ENCODE measurements around the gene SUMF1. TPM values are rescaled to one million over a fixed set of nuclear protein-coding genes. Genes with fewer than 3 reads are reported as not detected.

The SUMF1 gene
- total and polyA plus RNA-seq, 4 donors, result 11.6 to 50.0 (median 31.5) TPM

GRCh38 chr3:4398120-4398940 is 68.7 kb downstream of the SUMF1 start:
- H3K4me3 ChIP-seq, result no peak overlapping the region
- H3K27ac ChIP-seq (ENCODE audit: low read depth in 1 of 2, low read length in 1 of 2), result no peak overlapping the region
- ATAC-seq (ENCODE audit: insufficient read depth, low FRiP score) (no peak), DNase-seq (peak in 2 of 3 donors; percentile 29 to 40)
- H3K27me3 ChIP-seq (ENCODE audit: control insufficient read depth in 3 of 3, insufficient read depth in 3 of 3, low read length in 2 of 3), result no peaks in the 10 kb centered on the region
- no peak overlapping the region for H3K9ac ChIP-seq (ENCODE audit: insufficient read depth in 1 of 2, low read length in 2 of 2)
- peaks cover 0 to 32% (median 4%) of the 10 kb centered on the region in 5 donors for H3K4me1 ChIP-seq (ENCODE audit: control insufficient read depth in 5 of 5, insufficient read depth in 5 of 5, low read length in 5 of 5)
- WGBS, 2 donors, result 78 to 80% methylated on average over 4 of the region's 4 CpGs
- H3K9me3 ChIP-seq (ENCODE audit: control insufficient read depth in 4 of 4, insufficient read depth in 3 of 4, low read length in 3 of 4), result no peaks in the 10 kb centered on the region
- peaks cover 0 to 12% (median 4%) of the 10 kb centered on the region in 4 donors for H3K36me3 ChIP-seq (ENCODE audit: control insufficient read depth in 4 of 4, insufficient read depth in 4 of 4, low read length in 4 of 4)
- no peak for TF ChIP-seq CTCF (IDR thresholded peaks at IDR 0.05; ENCODE audit: control extremely low read depth, extremely low read depth)

GRCh38 chr3:4397466-4397865 is 69.6 kb downstream of the SUMF1 start:
- ATAC-seq (ENCODE audit: insufficient read depth, low FRiP score), result no peak
- Histone ChIP-seq H3K27ac (ENCODE audit: low read depth in 1 of 2, low read length in 1 of 2) (no peak overlapping the region), H3K27me3 (ENCODE audit: control insufficient read depth in 3 of 3, insufficient read depth in 3 of 3, low read length in 2 of 3) (no peaks in the 10 kb centered on the region), H3K4me3 (no peak overlapping the region), H3K4me1 (ENCODE audit: control insufficient read depth in 5 of 5, insufficient read depth in 5 of 5, low read length in 5 of 5) (peaks cover 0 to 32% (median 4%) of the 10 kb centered on the region in 5 donors), H3K9me3 (ENCODE audit: control insufficient read depth in 4 of 4, insufficient read depth in 3 of 4, low read length in 3 of 4) (no peaks in the 10 kb centered on the region), H3K36me3 (ENCODE audit: control insufficient read depth in 4 of 4, insufficient read depth in 4 of 4, low read length in 4 of 4) (peaks cover 0 to 11% (median 4%) of the 10 kb centered on the region in 4 donors), H3K9ac (ENCODE audit: insufficient read depth in 1 of 2, low read length in 2 of 2) (no peak overlapping the region)
- 61 to 80% methylated on average over 1 of the region's 1 CpG for WGBS, 2 donors
- TF ChIP-seq CTCF (IDR thresholded peaks at IDR 0.05; ENCODE audit: control extremely low read depth, extremely low read depth), result no peak
- DNase-seq, result peak in 2 of 3 donors; percentile 18 to 34

- no peak for DNase-seq
- Histone ChIP-seq H3K4me1 (ENCODE audit: control insufficient read depth in 5 of 5, insufficient read depth in 5 of 5, low read length in 5 of 5) (peaks cover 0 to 32% (median 4%) of the 10 kb centered on the region in 5 donors), H3K27me3 (ENCODE audit: control insufficient read depth in 3 of 3, insufficient read depth in 3 of 3, low read length in 2 of 3) (no peaks in the 10 kb centered on the region), H3K9me3 (ENCODE audit: control insufficient read depth in 4 of 4, insufficient read depth in 3 of 4, low read length in 3 of 4) (no peaks in the 10 kb centered on the region), H3K27ac (ENCODE audit: low read depth in 1 of 2, low read length in 1 of 2) (no peak overlapping the region), H3K36me3 (ENCODE audit: control insufficient read depth in 4 of 4, insufficient read depth in 4 of 4, low read length in 4 of 4) (peaks cover 0 to 6% (median 2%) of the 10 kb centered on the region in 4 donors), H3K9ac (ENCODE audit: insufficient read depth in 1 of 2, low read length in 2 of 2) (no peak overlapping the region), H3K4me3 (no peak overlapping the region)
- WGBS, 2 donors, result 38 to 55% methylated on average over 1 of the region's 1 CpG
- TF ChIP-seq CTCF (IDR thresholded peaks at IDR 0.05; ENCODE audit: control extremely low read depth, extremely low read depth), result no peak
- ATAC-seq (ENCODE audit: insufficient read depth, low FRiP score), result no peak
Observed at GRCh38 chr3:4396542-4396941, 70.5 kb downstream of the SUMF1 start.

Data from lung (tissue), 12 donors.